Astrocyte (in vitro differentiated cells and primary cell): ENCODE measurements around the gene CAND1. TPM values are rescaled to one million over a fixed set of nuclear protein-coding genes. Genes with fewer than 3 reads are reported as not detected.

Source experiments
- DNase-seq: peaks from one replicate; pipeline ENCODE4 v3.0.0-alpha.2; 2010; ENCODE audit warnings: low read depth
- FAIRE-seq: peaks from 2 replicates; lab custom pipeline; 2011; peaks lifted over from hg19 to GRCh38; lab: Jason Lieb, UNC
- H2AFZ ChIP-seq: 2 replicates; pipeline ENCODE4 v1.6.0; 2012; ENCODE audit warnings: low read depth, low read length, inconsistent platforms
- H3K27ac ChIP-seq: 2 replicates; pipeline ENCODE4 v1.5.1; 2011; ENCODE audit warnings: low read depth, low read length, inconsistent platforms
- H3K27me3 ChIP-seq: 2 replicates; pipeline ENCODE4 v1.6.0; 2011; ENCODE audit warnings: low read length, inconsistent platforms; ENCODE audit not compliant: insufficient read depth
- H3K36me3 ChIP-seq: 2 replicates; pipeline ENCODE4 v1.5.1; 2011; ENCODE audit warnings: low read length, inconsistent platforms; ENCODE audit not compliant: insufficient read depth
- H3K4me1 ChIP-seq: 2 replicates; pipeline ENCODE4 v1.5.1; 2011; ENCODE audit warnings: low read length, inconsistent platforms; ENCODE audit not compliant: insufficient read depth
- H3K4me2 ChIP-seq: 2 replicates; pipeline ENCODE4 v1.6.0; 2012; ENCODE audit warnings: low read length, inconsistent platforms
- H3K4me3 ChIP-seq: 2 replicates; pipeline ENCODE4 v1.5.1; 2011; ENCODE audit warnings: low read depth, mild to moderate bottlenecking, low read length, inconsistent platforms; ENCODE audit not compliant: insufficient read depth
- H3K79me2 ChIP-seq: 2 replicates; pipeline ENCODE4 v1.6.0; 2012; ENCODE audit warnings: mild to moderate bottlenecking, low read length, inconsistent platforms; ENCODE audit not compliant: insufficient read depth
- H3K9ac ChIP-seq: 2 replicates; pipeline ENCODE4 v1.6.0; 2012; ENCODE audit warnings: mild to moderate bottlenecking, low read length, inconsistent platforms
- H3K9me3 ChIP-seq: 2 replicates; pipeline ENCODE4 v1.5.1; 2012; ENCODE audit warnings: low read depth, mild to moderate bottlenecking, low read length, inconsistent platforms; ENCODE audit not compliant: insufficient read depth
- H4K20me1 ChIP-seq: 2 replicates; pipeline ENCODE4 v1.6.0; 2012; ENCODE audit warnings: low read length, inconsistent platforms; ENCODE audit not compliant: insufficient read depth
- H3K27ac Mint-ChIP-seq: one replicate; pipeline ENCODE4 v1.8.0; 2021; ENCODE audit warnings: mild to moderate bottlenecking, mixed read lengths; ENCODE audit not compliant: unreplicated experiment
- H3K27me3 Mint-ChIP-seq: one replicate; pipeline ENCODE4 v1.8.0; 2021; ENCODE audit warnings: low read depth, mixed read lengths; ENCODE audit not compliant: unreplicated experiment
- H3K36me3 Mint-ChIP-seq: one replicate; pipeline ENCODE4 v1.8.0; 2021; ENCODE audit warnings: low read depth, mixed read lengths; ENCODE audit not compliant: unreplicated experiment
- H3K4me1 Mint-ChIP-seq: one replicate; pipeline ENCODE4 v1.8.0; 2021; ENCODE audit warnings: low read depth, mixed read lengths; ENCODE audit not compliant: unreplicated experiment
- H3K4me3 Mint-ChIP-seq: one replicate; pipeline ENCODE4 v1.8.0; 2021; ENCODE audit warnings: mild to moderate bottlenecking, moderate library complexity, mixed read lengths; ENCODE audit not compliant: unreplicated experiment
- H3K9me3 Mint-ChIP-seq: one replicate; pipeline ENCODE4 v1.8.0; 2021; ENCODE audit warnings: mild to moderate bottlenecking, mixed read lengths; ENCODE audit not compliant: unreplicated experiment
- EZH2 ChIP-seq: IDR thresholded peaks from 2 replicates; pipeline ENCODE4 v1.6.1; 2012; ENCODE audit warnings: mild to moderate bottlenecking, low read length, inconsistent platforms; ENCODE audit not compliant: insufficient read depth
- total RNA-seq: library from RNA; stranded (reverse); gene quantifications from 2 replicates; pipeline ENCODE4 v1.2.1, GENCODE V29; 2021
- TF ChIP-seq, protein P1 (sequence below): IDR thresholded peaks from 2 replicates; pipeline ENCODE4 v1.5.1; 2011; ENCODE audit warnings: low read depth, mild to moderate bottlenecking, inconsistent platforms, low read length, moderate library complexity; ENCODE audit not compliant: insufficient read depth

Gene CAND1
- total RNA-seq, 1 donor from 2014 or later: 176 TPM

DNA sequence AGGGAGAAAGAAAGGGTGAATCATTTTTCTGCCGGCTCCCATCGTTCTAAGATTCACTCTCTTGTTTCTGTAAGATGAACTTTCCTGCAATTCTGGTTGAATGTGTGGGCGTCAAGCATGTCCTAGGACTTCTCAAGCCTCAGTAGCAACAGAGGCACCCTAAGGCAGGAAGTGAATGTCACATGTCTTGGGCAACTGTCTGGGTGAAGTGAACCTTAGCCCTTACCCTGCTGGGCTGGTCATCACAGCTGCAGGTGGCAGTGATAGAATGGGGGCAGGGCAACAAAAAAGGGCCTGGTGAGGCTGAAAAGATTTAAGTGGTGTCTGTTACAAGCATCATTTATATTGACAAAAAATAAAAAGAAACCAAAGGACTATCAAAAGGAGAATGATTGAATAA, 45.9 kb upstream of the CAND1 start:
- no peaks in the 10 kb centered on the region for H3K36me3 ChIP-seq
- peaks cover 8% of the 10 kb centered on the region for H3K9me3 Mint-ChIP-seq
- H3K9me3 ChIP-seq: no peaks in the 10 kb centered on the region
- H3K27me3 Mint-ChIP-seq: no peaks in the 10 kb centered on the region
- FAIRE-seq: no peak
- no peak overlapping the region for H3K27ac Mint-ChIP-seq
- TF ChIP-seq, protein P1, sequence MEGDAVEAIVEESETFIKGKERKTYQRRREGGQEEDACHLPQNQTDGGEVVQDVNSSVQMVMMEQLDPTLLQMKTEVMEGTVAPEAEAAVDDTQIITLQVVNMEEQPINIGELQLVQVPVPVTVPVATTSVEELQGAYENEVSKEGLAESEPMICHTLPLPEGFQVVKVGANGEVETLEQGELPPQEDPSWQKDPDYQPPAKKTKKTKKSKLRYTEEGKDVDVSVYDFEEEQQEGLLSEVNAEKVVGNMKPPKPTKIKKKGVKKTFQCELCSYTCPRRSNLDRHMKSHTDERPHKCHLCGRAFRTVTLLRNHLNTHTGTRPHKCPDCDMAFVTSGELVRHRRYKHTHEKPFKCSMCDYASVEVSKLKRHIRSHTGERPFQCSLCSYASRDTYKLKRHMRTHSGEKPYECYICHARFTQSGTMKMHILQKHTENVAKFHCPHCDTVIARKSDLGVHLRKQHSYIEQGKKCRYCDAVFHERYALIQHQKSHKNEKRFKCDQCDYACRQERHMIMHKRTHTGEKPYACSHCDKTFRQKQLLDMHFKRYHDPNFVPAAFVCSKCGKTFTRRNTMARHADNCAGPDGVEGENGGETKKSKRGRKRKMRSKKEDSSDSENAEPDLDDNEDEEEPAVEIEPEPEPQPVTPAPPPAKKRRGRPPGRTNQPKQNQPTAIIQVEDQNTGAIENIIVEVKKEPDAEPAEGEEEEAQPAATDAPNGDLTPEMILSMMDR: no peak
- no peak for TF ChIP-seq EZH2
- H3K4me3 Mint-ChIP-seq: no peak overlapping the region
- no peak overlapping the region for H3K9ac ChIP-seq
- H3K27ac ChIP-seq: no peak overlapping the region
- H3K4me1 ChIP-seq: no peaks in the 10 kb centered on the region
- DNase-seq: no peak
- no peaks in the 10 kb centered on the region for H3K4me1 Mint-ChIP-seq
- no peak overlapping the region for H3K4me3 ChIP-seq
- H3K27me3 ChIP-seq: no peaks in the 10 kb centered on the region
- H3K79me2 ChIP-seq: no peaks in the 10 kb centered on the region
- H4K20me1 ChIP-seq: no peaks in the 10 kb centered on the region
- H3K36me3 Mint-ChIP-seq: no peaks in the 10 kb centered on the region
- no peak overlapping the region for H3K4me2 ChIP-seq
- no peak overlapping the region for H2AFZ ChIP-seq

DNA sequence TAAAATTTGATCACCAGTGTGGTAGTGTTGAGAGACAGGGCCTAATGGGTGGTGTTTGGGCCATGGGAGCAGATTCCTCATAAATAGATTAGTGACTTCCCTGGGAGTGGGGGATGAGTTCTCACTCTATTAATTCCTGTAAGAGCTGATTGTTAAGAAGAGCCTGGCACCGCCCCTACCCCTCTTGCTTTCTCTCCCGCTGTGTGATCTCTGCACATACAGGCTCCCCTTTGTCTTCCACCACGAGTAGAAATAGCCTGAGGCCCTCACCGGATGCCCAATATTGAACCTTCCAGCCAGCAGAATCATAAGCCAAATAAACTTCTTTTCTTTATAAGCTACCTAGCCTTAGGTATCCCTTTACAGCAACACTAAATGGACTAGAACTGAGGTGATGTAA, 31.9 kb upstream of the CAND1 start:
- Histone ChIP-seq H2AFZ (no peak overlapping the region), H4K20me1 (no peaks in the 10 kb centered on the region), H3K4me1 (no peaks in the 10 kb centered on the region), H3K4me2 (no peak overlapping the region), H3K27ac (no peak overlapping the region), H3K36me3 (no peaks in the 10 kb centered on the region), H3K27me3 (no peaks in the 10 kb centered on the region), H3K79me2 (no peaks in the 10 kb centered on the region), H3K4me3 (no peak overlapping the region), H3K9ac (no peak overlapping the region), H3K9me3 (no peaks in the 10 kb centered on the region)
- Mint-ChIP-seq H3K9me3 (peaks cover 2% of the 10 kb centered on the region), H3K4me1 (peaks cover 6% of the 10 kb centered on the region), H3K4me3 (no peak overlapping the region), H3K27ac (no peak overlapping the region), H3K27me3 (no peaks in the 10 kb centered on the region), H3K36me3 (no peaks in the 10 kb centered on the region)
- TF ChIP-seq, protein P1: no peak
- no peak for TF ChIP-seq EZH2
- no peak for FAIRE-seq
- DNase-seq: no peak

DNA sequence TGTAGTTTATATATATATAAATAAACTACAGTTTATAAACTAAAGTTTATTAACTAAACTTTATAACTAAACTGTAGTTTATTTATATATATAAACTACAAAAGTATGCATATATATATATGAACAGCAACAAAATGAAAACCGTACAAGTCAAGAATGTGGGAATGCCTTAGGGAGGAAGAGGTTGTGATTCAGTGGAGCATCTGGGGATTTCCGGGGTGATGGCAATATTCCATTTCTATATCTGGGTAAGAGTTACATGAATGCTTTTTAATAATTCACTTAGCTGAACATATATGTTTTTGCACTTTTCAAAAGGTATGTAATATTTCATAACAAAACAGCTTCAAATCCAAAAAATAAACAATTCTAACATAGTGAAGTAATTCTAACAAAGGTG, 30.1 kb upstream of the CAND1 start:
- Mint-ChIP-seq H3K9me3 (peaks cover 2% of the 10 kb centered on the region), H3K27me3 (no peaks in the 10 kb centered on the region), H3K4me3 (no peak overlapping the region), H3K4me1 (peaks cover 6% of the 10 kb centered on the region), H3K36me3 (no peaks in the 10 kb centered on the region), H3K27ac (no peak overlapping the region)
- no peaks in the 10 kb centered on the region for H3K27me3 ChIP-seq
- no peaks in the 10 kb centered on the region for H4K20me1 ChIP-seq
- H3K4me1 ChIP-seq: no peaks in the 10 kb centered on the region
- no peaks in the 10 kb centered on the region for H3K9me3 ChIP-seq
- no peak overlapping the region for H3K9ac ChIP-seq
- no peak overlapping the region for H3K4me2 ChIP-seq
- H3K36me3 ChIP-seq: no peaks in the 10 kb centered on the region
- H2AFZ ChIP-seq: no peak overlapping the region
- no peaks in the 10 kb centered on the region for H3K79me2 ChIP-seq
- TF ChIP-seq EZH2: no peak
- TF ChIP-seq, protein P1: no peak
- no peak for DNase-seq
- H3K27ac ChIP-seq: no peak overlapping the region
- FAIRE-seq: no peak
- no peak overlapping the region for H3K4me3 ChIP-seq
